K562 (cell line): ENCODE data around the gene DIAPH1. TPM values are rescaled to one million over a fixed set of nuclear protein-coding genes. Genes with fewer than 3 reads are reported as not detected.

Experiments used
- C11orf30 ChIP-seq: fragments of 450-650 bp; IDR thresholded peaks from 2 replicates; pipeline ENCODE4 v1.6.1; 2016; ENCODE audit warnings: low read depth, mild to moderate bottlenecking
- COPS2 ChIP-seq: fragments of 450-650 bp; conservative IDR thresholded peaks from 2 replicates; pipeline ENCODE4 v1.6.1; 2016; ENCODE audit warnings: mild to moderate bottlenecking, moderate library complexity
- E2F3 ChIP-seq: fragments of 250-450 bp; sonication (Bioruptor Pico); IDR thresholded peaks from 2 replicates; pipeline ENCODE4 v1.4.0; 2020; ENCODE audit warnings: mild to moderate bottlenecking
- E2F5 ChIP-seq: sonication (generic); formaldehyde crosslinking; IDR thresholded peaks from 2 replicates; pipeline ENCODE4 v1.8.0; 2022; ENCODE audit warnings: mild to moderate bottlenecking, missing genetic modification reagents
- E2F8 ChIP-seq: fragments of 450-650 bp; IDR thresholded peaks from 2 replicates; pipeline ENCODE4 v1.7.1; 2018; ENCODE audit warnings: mild to moderate bottlenecking, low read depth; ENCODE audit not compliant: partially characterized antibody
- ELF4 ChIP-seq: fragments of 450-650 bp; formaldehyde crosslinking; IDR thresholded peaks from 2 replicates; pipeline ENCODE4 v1.4.0; 2022; ENCODE audit warnings: missing genetic modification characterization
- FOXK1 ChIP-seq: sonication (generic); formaldehyde crosslinking; IDR thresholded peaks from 2 replicates; pipeline ENCODE4 v1.8.0; 2022; ENCODE audit warnings: missing genetic modification reagents, mild to moderate bottlenecking, borderline replicate concordance
- HCFC1 ChIP-seq: IDR thresholded peaks from 2 replicates; pipeline ENCODE4 v1.6.1; 2012; ENCODE audit warnings: low read depth, low read length, improper control_type of control experiment
- HSF4 ChIP-seq: fragments of 250-450 bp; sonication (Bioruptor Pico); IDR thresholded peaks from 2 replicates; pipeline ENCODE4 v2.1.2; 2022; ENCODE audit warnings: mild to moderate bottlenecking, moderate library complexity, borderline replicate concordance
- MEF2D ChIP-seq: conservative IDR thresholded peaks from 2 replicates; pipeline ENCODE4 v1.6.1; 2016; ENCODE audit warnings: low read depth, missing genetic modification characterization, missing compliant biosample characterization
- PCBP1 ChIP-seq: fragments of 200-400 bp; formaldehyde crosslinking; IDR thresholded peaks from 2 replicates; pipeline ENCODE4 v1.6.1; 2018; ENCODE audit warnings: mild to moderate bottlenecking, low read depth, low read length; ENCODE audit not compliant: poor library complexity, severe bottlenecking
- PHTF2 ChIP-seq: fragments of 250-450 bp; sonication (Bioruptor Pico); IDR thresholded peaks from 2 replicates; pipeline ENCODE4 v1.5.0; 2021; ENCODE audit warnings: mild to moderate bottlenecking
- RFX7 ChIP-seq: fragments of 250-450 bp; sonication (Bioruptor Pico); IDR thresholded peaks from 2 replicates; pipeline ENCODE4 v1.5.1; 2021; ENCODE audit warnings: mild to moderate bottlenecking
- TSC22D4 ChIP-seq: fragments of 450-650 bp; IDR thresholded peaks from 2 replicates; pipeline ENCODE4 v1.6.1; 2016; ENCODE audit warnings: missing genetic modification characterization, missing biosample characterization, control low read depth
- YY1 ChIP-seq, 3 experiments: IDR thresholded peaks; 2 replicates each; pipeline ENCODE4 v1.6.1; 2011; ENCODE audit warnings: low read length in 2 of 3, mild to moderate bottlenecking in 2 of 3, moderate library complexity in 2 of 3, borderline replicate concordance in 1 of 3, control low read depth in 1 of 3, low read depth in 1 of 3; ENCODE audit not compliant: insufficient read depth in 3 of 3, insufficient replicate concordance in 2 of 3, control insufficient read depth in 1 of 3, insufficient read length in 1 of 3; ENCODE audit errors: extremely low read depth in 1 of 3
- ZEB2 ChIP-seq: fragments of 450-650 bp; IDR thresholded peaks from 2 replicates; pipeline ENCODE4 v1.6.1; 2016
- ZNF408 ChIP-seq: fragments of 250-450 bp; sonication (Bioruptor Pico); IDR thresholded peaks from 2 replicates; pipeline ENCODE4 v1.4.0; 2020; ENCODE audit warnings: low read depth, mild to moderate bottlenecking, moderate library complexity
- ZNF583 ChIP-seq: fragments of 250-450 bp; sonication (Bioruptor Pico); IDR thresholded peaks from 2 replicates; pipeline ENCODE4 v1.4.0; 2020
- polyA plus RNA-seq, 8 experiments: library from polyadenylated mRNA; depleted of rRNA in 4 of 8; stranded (reverse) in 5 of 8; unstranded in 3 of 8; fragments of >200 nt; fragmentation: Nextera tagmentation in 2 of 8; fragmentation: Illumina TruSeq in 1 of 8; extraction: Ambion mirVana in 2 of 8; extraction: Trizol in 1 of 8; gene quantifications; 2 replicates each; pipeline versions ENCODE4 v1.2.1 to v1.2.3, GENCODE V29; 2011 to 2014; ENCODE audit warnings: inconsistent platforms in 1 of 8, missing spikeins in 1 of 8
- total RNA-seq, 7 experiments: library from RNA; depleted of rRNA in 6 of 7; stranded (reverse); fragments of >200 nt in 6 of 7; fragmentation: Illumina TruSeq in 2 of 7; extraction: Trizol in 2 of 7; gene quantifications; 2 replicates each; pipeline versions ENCODE4 v1.2.1 to v1.2.3, GENCODE V29; 2011 to 2021; ENCODE audit warnings: low replicate concordance in 1 of 7
- TF ChIP-seq, protein P1 (sequence below): fragments of 250-450 bp; sonication (Bioruptor Pico); IDR thresholded peaks from 2 replicates; pipeline ENCODE4 v1.5.0; 2022; ENCODE audit warnings: mild to moderate bottlenecking
- TF ChIP-seq, protein P2 (sequence below): fragments of 450-650 bp; formaldehyde crosslinking; IDR thresholded peaks from 2 replicates; pipeline ENCODE4 v1.4.0; 2022; ENCODE audit warnings: mild to moderate bottlenecking, moderate library complexity
- TF ChIP-seq, protein P3 (sequence below): fragments of 450-650 bp; formaldehyde crosslinking; IDR thresholded peaks from 2 replicates; pipeline ENCODE4 v1.4.0; 2020; ENCODE audit warnings: mild to moderate bottlenecking, moderate library complexity

The DIAPH1 gene
- total and polyA plus RNA-seq, 9 of the 15 experiments (the other 6 are each of a cell fraction or from before 2014, with no cell fraction given) = 60.8 to 328 (median 97.8) TPM

- TF ChIP-seq, protein P1, sequence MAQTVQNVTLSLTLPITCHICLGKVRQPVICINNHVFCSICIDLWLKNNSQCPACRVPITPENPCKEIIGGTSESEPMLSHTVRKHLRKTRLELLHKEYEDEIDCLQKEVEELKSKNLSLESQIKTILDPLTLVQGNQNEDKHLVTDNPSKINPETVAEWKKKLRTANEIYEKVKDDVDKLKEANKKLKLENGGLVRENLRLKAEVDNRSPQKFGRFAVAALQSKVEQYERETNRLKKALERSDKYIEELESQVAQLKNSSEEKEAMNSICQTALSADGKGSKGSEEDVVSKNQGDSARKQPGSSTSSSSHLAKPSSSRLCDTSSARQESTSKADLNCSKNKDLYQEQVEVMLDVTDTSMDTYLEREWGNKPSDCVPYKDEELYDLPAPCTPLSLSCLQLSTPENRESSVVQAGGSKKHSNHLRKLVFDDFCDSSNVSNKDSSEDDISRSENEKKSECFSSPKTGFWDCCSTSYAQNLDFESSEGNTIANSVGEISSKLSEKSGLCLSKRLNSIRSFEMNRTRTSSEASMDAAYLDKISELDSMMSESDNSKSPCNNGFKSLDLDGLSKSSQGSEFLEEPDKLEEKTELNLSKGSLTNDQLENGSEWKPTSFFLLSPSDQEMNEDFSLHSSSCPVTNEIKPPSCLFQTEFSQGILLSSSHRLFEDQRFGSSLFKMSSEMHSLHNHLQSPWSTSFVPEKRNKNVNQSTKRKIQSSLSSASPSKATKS (CRISPR knock-in tag) = no peak
- TF ChIP-seq, protein P2, sequence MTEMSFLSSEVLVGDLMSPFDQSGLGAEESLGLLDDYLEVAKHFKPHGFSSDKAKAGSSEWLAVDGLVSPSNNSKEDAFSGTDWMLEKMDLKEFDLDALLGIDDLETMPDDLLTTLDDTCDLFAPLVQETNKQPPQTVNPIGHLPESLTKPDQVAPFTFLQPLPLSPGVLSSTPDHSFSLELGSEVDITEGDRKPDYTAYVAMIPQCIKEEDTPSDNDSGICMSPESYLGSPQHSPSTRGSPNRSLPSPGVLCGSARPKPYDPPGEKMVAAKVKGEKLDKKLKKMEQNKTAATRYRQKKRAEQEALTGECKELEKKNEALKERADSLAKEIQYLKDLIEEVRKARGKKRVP (CRISPR knock-in tag) = no peak
- TF ChIP-seq E2F5 (CRISPR knock-in tag) (peak; percentile 34; the same call in 1 of the 2 replicates), FOXK1 (CRISPR knock-in tag) (peak; percentile 52; the same call in 1 of the 2 replicates), PHTF2 (CRISPR knock-in tag) (no peak), TSC22D4 (tag) (no peak), C11orf30 (no peak), PCBP1 (peak; percentile 76), RFX7 (CRISPR knock-in tag) (no peak), COPS2 (no peak), ZNF408 (no peak), ZNF583 (no peak), ELF4 (CRISPR knock-in tag) (no peak), YY1 (IDR thresholded peaks at IDR 0.05; ENCODE audit: borderline replicate concordance in 1 of 3, control insufficient read depth in 1 of 3, extremely low read depth in 1 of 3, insufficient read depth in 3 of 3, insufficient read length in 1 of 3, insufficient replicate concordance in 2 of 3, low read depth in 1 of 3, low read length in 2 of 3) (no peak), E2F8 (no peak), ZEB2 (no peak), E2F3 (CRISPR knock-in tag) (no peak), HSF4 (CRISPR knock-in tag) (no peak), MEF2D (tag) (no peak), HCFC1 (no peak)
- TF ChIP-seq, protein P3, sequence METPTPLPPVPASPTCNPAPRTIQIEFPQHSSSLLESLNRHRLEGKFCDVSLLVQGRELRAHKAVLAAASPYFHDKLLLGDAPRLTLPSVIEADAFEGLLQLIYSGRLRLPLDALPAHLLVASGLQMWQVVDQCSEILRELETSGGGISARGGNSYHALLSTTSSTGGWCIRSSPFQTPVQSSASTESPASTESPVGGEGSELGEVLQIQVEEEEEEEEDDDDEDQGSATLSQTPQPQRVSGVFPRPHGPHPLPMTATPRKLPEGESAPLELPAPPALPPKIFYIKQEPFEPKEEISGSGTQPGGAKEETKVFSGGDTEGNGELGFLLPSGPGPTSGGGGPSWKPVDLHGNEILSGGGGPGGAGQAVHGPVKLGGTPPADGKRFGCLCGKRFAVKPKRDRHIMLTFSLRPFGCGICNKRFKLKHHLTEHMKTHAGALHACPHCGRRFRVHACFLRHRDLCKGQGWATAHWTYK (CRISPR knock-in tag) = no peak
These were observed 18.4 kb upstream of the DIAPH1 start (continued) for GRCh38 chr5:141637123-141637766.
